GM12878 (cell line): ENCODE results near the gene C1orf174. TPM values are rescaled to one million over a fixed set of nuclear protein-coding genes. Genes with fewer than 3 reads are reported as not detected.

Source experiments
- BCL3 ChIP-seq: IDR thresholded peaks from 2 replicates; pipeline ENCODE4 v1.6.1; 2011; ENCODE audit warnings: borderline replicate concordance, low read depth, mild to moderate bottlenecking, moderate library complexity, low read length; ENCODE audit not compliant: insufficient read depth, poor library complexity, severe bottlenecking
- CBX3 ChIP-seq: fragments of 200-600 bp; sonication (generic); IDR thresholded peaks from 2 replicates; pipeline ENCODE4 v1.6.1; 2016; ENCODE audit warnings: low read depth, borderline replicate concordance
- DPF2 ChIP-seq: fragments of 450-650 bp; IDR thresholded peaks from 2 replicates; pipeline ENCODE4 v1.6.1; 2017; ENCODE audit warnings: mild to moderate bottlenecking
- EGR1 ChIP-seq, 2 experiments: IDR thresholded peaks; 1 replicate in 1 of 2; 2 replicates in 1 of 2; pipeline ENCODE4 v1.6.1; 2011 to 2012; ENCODE audit warnings: low read depth in 2 of 2, low read length in 2 of 2, borderline replicate concordance in 1 of 2, mild to moderate bottlenecking in 1 of 2, moderate library complexity in 1 of 2
- ESRRA ChIP-seq: IDR thresholded peaks from 2 replicates; pipeline ENCODE4 v1.6.1; 2012; ENCODE audit warnings: mild to moderate bottlenecking, low read length, improper control_type of control experiment
- EZH2 ChIP-seq: IDR thresholded peaks from 2 replicates; pipeline ENCODE4 v1.6.1; 2012; ENCODE audit warnings: low read depth, mild to moderate bottlenecking, control low read depth, inconsistent platforms, low read length, borderline replicate concordance; ENCODE audit not compliant: control insufficient read depth
- GABPA ChIP-seq: IDR thresholded peaks from 2 replicates; pipeline ENCODE4 v1.6.1; 2014; ENCODE audit warnings: antibody characterized with exemption, low read depth, mild to moderate bottlenecking, inconsistent platforms
- HDAC2 ChIP-seq: fragments of 200-600 bp; sonication (generic); IDR thresholded peaks from 2 replicates; pipeline ENCODE4 v1.6.1; 2017
- HDAC6 ChIP-seq: fragments of 200-600 bp; sonication (generic); IDR thresholded peaks from one replicate; pipeline ENCODE4 v1.8.0; 2017; ENCODE audit warnings: antibody characterized with exemption; ENCODE audit not compliant: unreplicated experiment
- IRF3 ChIP-seq: fragments of 450-650 bp; IDR thresholded peaks from 2 replicates; pipeline ENCODE4 v1.6.1; 2014; ENCODE audit warnings: mild to moderate bottlenecking
- KLF5 ChIP-seq: fragments of 450-650 bp; IDR thresholded peaks from 2 replicates; pipeline ENCODE4 v1.6.1; 2014; ENCODE audit warnings: mild to moderate bottlenecking; ENCODE audit not compliant: partially characterized antibody
- MAX ChIP-seq: IDR thresholded peaks from 2 replicates; pipeline ENCODE4 v1.6.1; 2012; ENCODE audit warnings: low read depth, low read length, improper control_type of control experiment
- MEF2A ChIP-seq: IDR thresholded peaks from 2 replicates; pipeline ENCODE4 v1.6.1; 2011; ENCODE audit warnings: low read depth, mild to moderate bottlenecking, low read length, moderate library complexity; ENCODE audit not compliant: insufficient read depth
- NR2C2 ChIP-seq: IDR thresholded peaks from 2 replicates; pipeline ENCODE4 v1.6.1; 2011; ENCODE audit warnings: borderline replicate concordance, low read depth; ENCODE audit not compliant: control insufficient read depth, insufficient read length
- PML ChIP-seq: IDR thresholded peaks from 2 replicates; pipeline ENCODE4 v1.6.1; 2012; ENCODE audit warnings: low read length, inconsistent platforms
- RB1 ChIP-seq: fragments of 450-650 bp; formaldehyde crosslinking; IDR thresholded peaks from 2 replicates; pipeline ENCODE4 v1.6.1; 2017; ENCODE audit warnings: mild to moderate bottlenecking, borderline replicate concordance
- RBBP5 ChIP-seq: fragments of 200-600 bp; sonication (generic); conservative IDR thresholded peaks from 2 replicates; pipeline ENCODE4 v1.6.1; 2016
- RUNX3 ChIP-seq: IDR thresholded peaks from 2 replicates; pipeline ENCODE4 v1.6.1; 2012; ENCODE audit warnings: low read length, inconsistent platforms
- SMC3 ChIP-seq: IDR thresholded peaks from 2 replicates; pipeline ENCODE4 v1.6.1; 2011; ENCODE audit warnings: low read length, improper control_type of control experiment, borderline replicate concordance
- TAF1 ChIP-seq: IDR thresholded peaks from 2 replicates; pipeline ENCODE4 v1.6.1; 2011; ENCODE audit warnings: mild to moderate bottlenecking, low read depth, low read length, borderline replicate concordance
- TCF7 ChIP-seq: IDR thresholded peaks from 2 replicates; pipeline ENCODE4 v1.6.1; 2014; ENCODE audit warnings: antibody characterized with exemption, borderline replicate concordance
- USF2 ChIP-seq: IDR thresholded peaks from 2 replicates; pipeline ENCODE4 v1.6.1; 2011; ENCODE audit warnings: low read depth, low read length, improper control_type of control experiment, borderline replicate concordance
- ZNF274 ChIP-seq: IDR thresholded peaks from one replicate; pipeline ENCODE4 v1.8.0; 2011; ENCODE audit not compliant: insufficient read length, insufficient read depth
- ZNF687 ChIP-seq: fragments of 450-650 bp; IDR thresholded peaks from 2 replicates; pipeline ENCODE4 v1.6.1; 2017; ENCODE audit warnings: mild to moderate bottlenecking, moderate library complexity
- ZZZ3 ChIP-seq: IDR thresholded peaks from 2 replicates; pipeline ENCODE4 v1.6.1; 2011; ENCODE audit warnings: low read depth; ENCODE audit not compliant: control insufficient read depth, insufficient read length
- polyA plus RNA-seq, 11 experiments: library from polyadenylated mRNA; depleted of rRNA in 4 of 11; unstranded in 6 of 11; stranded (reverse) in 5 of 11; fragments of >200 nt; fragmentation: Nextera tagmentation in 4 of 11; fragmentation: Illumina TruSeq in 1 of 11; extraction: Ambion mirVana in 4 of 11; extraction: Trizol in 1 of 11; gene quantifications; 1 replicate in 1 of 11; 2 replicates in 10 of 11; pipeline versions ENCODE4 v1.2.1 to v1.2.3, GENCODE V29; 2011 to 2016; ENCODE audit warnings: inconsistent platforms in 2 of 11, missing spikeins in 2 of 11, low read depth in 1 of 11
- total RNA-seq, 4 experiments: library from RNA; depleted of rRNA in 3 of 4; stranded (reverse); fragments of >200 nt in 3 of 4; fragmentation: Illumina TruSeq in 1 of 4; extraction: Trizol in 1 of 4; gene quantifications; 2 replicates each; pipeline versions ENCODE4 v1.2.1 to v1.2.3, GENCODE V29; 2013 to 2021

The C1orf174 gene
- total and polyA plus RNA-seq, 10 of the 15 experiments (the other 5 are each of a cell fraction or from before 2014, with no cell fraction given), result 17.5 to 35.4 (median 25.1) TPM

GRCh38 chr1:3900969-3901529 lies 977 bp upstream of the C1orf174 start (continued):
- TF ChIP-seq SMC3 (no peak), PML (no peak), CBX3 (no peak), HDAC2 (no peak), MAX (peak; percentile 56; the same call in 1 of the 2 replicates), TAF1 (no peak), RB1 (peak; percentile 70; the same call in 1 of the 2 replicates), RBBP5 (no peak), NR2C2 (no peak), ESRRA (no peak), HDAC6 (no peak), TCF7 (no peak), GABPA (no peak), MEF2A (no peak), RUNX3 (no peak), ZZZ3 (no peak), ZNF274 (no peak), EZH2 (no peak), DPF2 (peak; percentile 42; the same call in 1 of the 2 replicates), BCL3 (no peak), IRF3 (no peak), ZNF687 (no peak), USF2 (no peak), KLF5 (no peak), EGR1 (IDR thresholded peaks at IDR 0.05; ENCODE audit: borderline replicate concordance in 1 of 2, low read depth in 2 of 2, low read length in 2 of 2) (no peak)
